NCI-H82 treated with DMSO at 0.1 percent for 48 hours (cell line): ENCODE measurements around the gene APIP.

Source experiments
- DNase-seq: peaks from one replicate; lab custom pipeline; 2025; ENCODE audit not compliant: unreplicated experiment; lab: John Stamatoyannopoulos, UW

Gene APIP, protein sequence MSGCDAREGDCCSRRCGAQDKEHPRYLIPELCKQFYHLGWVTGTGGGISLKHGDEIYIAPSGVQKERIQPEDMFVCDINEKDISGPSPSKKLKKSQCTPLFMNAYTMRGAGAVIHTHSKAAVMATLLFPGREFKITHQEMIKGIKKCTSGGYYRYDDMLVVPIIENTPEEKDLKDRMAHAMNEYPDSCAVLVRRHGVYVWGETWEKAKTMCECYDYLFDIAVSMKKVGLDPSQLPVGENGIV

DNA sequence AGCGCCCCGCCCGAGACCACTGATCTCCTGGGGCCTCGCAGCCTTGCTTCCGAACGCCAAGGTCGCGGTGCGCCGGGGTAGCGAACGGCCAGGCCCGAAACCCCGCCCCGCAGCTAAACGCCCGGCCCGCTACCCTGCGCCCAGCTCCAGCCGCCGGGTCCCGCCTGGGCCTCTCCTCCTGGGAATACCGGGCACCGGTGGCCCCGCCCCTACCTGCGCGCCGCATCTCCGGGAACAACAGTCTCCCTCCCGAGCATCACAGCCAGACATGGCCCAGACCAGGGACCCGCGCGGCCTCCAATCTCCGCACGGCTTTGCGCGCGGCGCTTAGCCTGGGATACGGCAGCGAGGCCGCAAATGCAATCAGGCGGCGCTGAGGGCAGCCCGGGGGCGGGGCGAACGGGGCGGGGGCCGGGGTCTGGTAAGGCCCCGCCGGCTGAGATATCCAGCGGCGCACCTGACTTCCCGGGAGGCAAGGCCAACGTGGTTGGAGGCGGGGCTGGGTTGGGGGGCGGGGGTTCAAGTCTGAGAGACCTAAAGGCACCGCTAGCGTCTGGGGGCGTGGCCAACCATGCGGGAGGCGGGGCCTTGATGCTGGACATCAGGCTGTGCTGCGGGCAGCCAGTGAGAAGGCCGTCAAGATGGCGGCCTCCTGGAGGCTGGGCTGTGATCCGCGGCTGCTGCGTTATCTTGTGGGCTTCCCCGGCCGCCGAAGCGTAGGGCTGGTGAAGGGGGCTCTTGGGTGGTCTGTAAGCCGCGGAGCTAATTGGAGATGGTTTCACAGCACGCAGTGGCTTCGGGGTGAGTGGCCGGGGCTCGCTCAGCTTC is at the start of gene APIP, which contains the start of gene PDHX:
Gene APIP (minus strand): TSS at position 365 of the 828 bp plus-strand sequence. CDS start 95 bp downstream, at position 270.
Gene PDHX (plus strand): TSS at position 604 of the 828 bp plus-strand sequence. CDS start 38 bp downstream, at position 642.
- DNase-seq = peak; percentile 85

DNA sequence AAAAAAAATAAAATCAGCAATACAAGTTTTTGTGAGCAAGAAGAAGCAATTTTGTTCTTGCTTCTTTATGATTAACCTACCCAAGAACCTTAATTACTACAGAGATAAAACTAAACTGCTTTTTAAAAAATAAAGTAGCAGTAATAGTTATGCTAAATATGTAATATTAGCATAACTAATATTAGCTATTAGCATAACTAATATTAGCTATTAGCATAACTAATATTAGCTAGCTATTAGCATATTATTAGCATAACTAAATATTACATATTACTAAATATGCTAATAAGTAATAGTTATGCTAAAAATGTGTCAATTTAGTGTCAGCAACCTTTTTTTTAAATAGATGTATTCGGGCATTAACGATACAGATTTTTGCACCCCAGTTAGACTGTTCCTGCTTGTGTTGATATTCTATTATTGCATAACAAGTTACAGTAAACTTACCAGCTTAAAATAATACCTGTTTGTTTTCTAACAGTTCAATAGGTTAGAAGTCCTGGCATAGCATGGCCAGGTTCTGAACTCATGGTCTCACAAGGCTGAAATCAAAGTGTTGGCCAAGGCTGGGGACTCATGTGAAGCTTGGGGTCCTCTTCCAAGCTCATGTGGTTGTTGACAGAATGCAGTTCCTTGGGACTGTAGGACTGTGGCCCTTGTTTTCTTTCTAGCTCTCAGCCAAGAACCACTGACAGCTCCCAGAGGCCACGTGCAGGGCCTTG is 48.6 kb upstream of the APIP start:
- DNase-seq = no peak

DNA sequence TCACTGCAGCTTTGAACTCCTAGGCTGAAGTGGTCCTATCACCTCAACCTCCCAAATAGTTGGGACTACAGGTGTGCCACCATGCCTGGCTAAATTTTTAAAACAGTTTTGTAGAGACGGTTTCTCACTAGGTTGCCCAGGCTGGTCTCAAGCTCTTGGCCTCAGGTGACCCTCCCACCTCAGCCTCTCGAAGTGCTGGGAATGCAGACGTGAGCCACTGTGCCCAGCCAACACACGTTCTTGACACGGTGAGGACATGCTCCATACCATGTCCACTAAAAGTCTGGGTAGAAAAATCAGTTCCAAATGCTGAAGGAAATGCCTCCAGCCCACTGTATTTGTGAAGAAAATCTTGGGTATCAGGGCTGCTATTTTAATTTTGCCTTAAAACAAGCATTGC is 47.2 kb upstream of the APIP start:
- DNase-seq = no peak

DNA sequence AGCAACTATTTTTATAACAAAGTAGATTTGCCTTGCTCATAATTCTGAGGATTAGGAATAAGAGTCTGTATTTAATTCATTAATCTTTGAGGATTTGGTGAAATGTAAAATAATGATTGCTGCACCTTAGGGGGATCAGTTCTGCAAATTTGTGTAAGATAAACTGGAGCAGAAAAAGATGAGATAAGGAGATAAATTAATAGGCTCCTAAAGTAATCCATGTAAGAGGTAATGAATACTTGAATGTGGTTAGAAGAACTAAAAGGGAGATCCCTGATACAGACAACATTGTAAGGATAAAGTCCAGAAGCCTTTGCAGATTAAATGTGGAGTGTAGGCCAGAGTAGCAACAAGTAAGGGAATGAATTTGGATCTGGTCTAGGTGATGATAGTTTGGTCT is 45.9 kb upstream of the APIP start:
- DNase-seq = peak; percentile 81

DNA sequence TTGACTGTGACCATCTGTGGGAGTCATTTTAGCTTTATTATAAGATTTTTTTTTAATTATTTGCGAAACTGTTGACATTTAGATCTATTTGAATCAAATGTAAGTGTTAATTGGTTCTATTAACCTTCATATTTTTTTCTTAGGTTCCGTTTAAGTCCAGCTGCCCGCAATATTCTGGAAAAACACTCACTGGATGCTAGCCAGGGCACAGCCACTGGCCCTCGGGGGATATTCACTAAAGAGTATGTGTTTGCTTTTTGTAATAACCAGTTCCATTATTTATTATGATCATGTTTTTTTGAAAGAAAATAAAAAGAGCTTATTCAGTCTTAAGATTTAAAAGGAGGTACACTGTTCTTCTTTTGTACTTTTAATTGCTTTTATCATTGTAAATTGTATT is 44.1 kb upstream of the APIP start:
- DNase-seq = no peak

DNA sequence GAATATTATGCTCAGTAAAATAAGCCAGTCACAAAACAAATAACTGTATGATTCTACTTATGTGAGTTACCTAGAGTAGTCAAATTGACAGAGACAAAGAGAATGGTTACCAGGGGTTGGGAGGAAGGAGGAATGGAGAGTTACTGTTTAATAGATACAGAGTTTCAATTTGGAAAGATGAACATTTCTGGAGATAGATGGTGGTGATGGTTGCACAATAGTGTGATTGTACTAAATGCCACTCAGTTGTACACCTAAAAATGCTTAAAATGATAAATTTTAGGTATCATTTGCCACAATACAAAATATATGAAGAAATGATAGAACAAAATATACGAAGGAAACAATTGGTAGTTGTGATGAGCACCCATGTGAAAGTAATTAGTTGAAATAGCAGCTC is 43.6 kb upstream of the APIP start:
- no peak for DNase-seq

DNA sequence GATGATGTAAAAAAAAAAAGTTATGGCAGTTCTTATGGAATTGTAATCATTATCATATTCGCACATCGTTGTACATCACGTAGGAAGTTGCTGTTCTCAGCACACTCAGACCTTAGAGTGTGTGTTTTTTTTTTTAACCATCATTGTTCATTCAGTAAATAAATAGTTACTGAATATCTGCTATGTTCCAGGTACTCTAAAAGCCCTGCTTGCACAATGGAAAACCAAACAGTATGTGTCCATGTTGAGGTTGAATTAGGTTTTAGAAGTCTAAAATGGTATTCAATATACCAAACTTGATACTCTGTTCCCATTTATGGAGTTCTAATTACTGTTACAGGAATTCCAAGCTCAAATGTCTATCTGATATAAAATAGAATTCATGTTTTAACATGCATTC is 41.4 kb upstream of the APIP start:
- no peak for DNase-seq

DNA sequence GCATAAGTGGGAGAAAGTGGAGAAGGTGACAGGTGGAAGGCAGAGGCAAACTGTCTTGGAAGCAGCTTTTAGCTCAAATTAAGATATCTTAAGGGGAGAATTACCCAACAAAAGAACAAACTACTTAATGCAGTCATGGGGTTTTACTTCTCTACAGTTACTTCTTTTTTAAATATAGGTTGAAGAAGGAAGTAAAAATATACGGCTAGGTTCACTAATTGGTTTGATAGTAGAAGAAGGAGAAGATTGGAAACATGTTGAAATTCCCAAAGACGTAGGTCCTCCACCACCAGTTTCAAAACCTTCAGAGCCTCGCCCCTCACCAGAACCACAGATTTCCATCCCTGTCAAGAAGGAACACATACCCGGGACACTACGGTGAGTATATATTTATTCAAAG is 41.0 kb upstream of the APIP start:
- no peak for DNase-seq

DNA sequence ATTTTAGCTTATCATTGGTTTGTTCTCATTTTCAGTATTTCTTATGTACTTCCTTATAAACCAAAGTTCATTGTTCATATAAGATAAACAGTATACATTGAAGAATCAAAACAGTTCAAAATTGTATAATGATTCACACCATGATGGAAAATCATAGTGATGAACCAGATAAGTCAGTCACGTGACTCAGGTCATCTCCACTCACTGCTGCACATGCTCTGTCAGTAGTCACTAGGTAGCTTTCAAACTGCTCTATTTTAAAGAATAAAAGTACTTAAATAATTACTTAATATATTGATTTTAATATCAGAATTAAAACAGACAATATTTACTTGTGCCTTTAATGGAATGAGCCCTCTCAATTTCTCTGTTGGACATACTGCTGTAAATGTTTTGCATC is 37.8 kb upstream of the APIP start:
- no peak for DNase-seq

DNA sequence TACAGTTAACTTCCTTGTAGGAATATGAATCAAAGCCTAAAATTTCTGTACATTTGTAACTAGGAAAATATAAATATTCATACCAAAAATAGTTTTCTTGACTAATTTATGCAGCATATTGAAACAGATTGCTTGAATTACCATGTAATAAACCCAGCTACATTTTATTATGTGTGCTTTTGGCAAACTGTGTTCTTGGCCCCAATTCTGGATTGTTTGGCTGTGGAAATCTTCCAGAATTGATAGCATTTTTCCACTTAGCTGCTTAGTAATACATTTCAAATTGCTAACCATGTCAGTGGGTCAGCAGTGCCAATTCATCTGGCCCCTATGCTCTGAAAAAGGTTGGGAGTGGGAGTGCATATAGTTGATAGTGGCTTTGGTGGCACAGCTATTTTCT is 32.5 kb upstream of the APIP start:
- no peak for DNase-seq

DNA sequence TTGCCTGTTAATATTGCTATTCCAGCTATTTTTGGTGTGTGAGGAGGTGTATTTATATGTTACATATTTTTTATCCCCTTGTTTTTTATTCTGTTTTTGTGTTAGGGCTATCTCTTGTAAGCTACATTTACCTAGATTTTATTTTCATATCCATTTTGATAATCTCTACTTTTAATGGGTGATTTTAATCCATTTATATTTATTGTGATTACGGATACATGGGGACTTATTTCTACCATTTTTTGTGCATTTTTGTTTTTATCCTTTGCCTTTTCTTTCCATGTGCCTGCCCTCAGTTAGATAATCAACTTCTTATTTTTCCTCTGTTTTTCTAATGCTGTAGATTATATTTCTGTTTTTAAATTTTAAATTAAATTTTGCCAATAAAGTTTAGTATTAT is 28.5 kb upstream of the APIP start:
- no peak for DNase-seq

DNA sequence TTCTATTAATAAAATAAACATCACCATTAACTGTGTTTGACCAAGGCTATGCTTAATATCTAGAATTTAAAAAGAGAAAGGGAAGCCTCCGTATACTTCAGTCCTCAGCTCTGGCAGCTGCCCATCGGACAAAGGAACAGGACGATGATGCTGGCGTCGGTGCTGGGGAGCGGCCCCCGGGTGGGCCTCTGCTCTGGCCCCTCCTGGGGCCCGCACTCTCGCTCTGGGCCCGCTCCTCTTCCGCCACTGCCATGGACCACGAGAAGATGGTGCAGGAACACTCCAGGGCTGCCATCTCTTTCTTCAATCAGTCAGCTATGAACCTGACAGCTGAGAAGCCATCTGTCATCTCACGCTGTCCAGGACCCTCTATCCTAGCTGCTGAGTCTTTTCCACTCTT is 25.5 kb upstream of the APIP start:
- no peak for DNase-seq

DNA sequence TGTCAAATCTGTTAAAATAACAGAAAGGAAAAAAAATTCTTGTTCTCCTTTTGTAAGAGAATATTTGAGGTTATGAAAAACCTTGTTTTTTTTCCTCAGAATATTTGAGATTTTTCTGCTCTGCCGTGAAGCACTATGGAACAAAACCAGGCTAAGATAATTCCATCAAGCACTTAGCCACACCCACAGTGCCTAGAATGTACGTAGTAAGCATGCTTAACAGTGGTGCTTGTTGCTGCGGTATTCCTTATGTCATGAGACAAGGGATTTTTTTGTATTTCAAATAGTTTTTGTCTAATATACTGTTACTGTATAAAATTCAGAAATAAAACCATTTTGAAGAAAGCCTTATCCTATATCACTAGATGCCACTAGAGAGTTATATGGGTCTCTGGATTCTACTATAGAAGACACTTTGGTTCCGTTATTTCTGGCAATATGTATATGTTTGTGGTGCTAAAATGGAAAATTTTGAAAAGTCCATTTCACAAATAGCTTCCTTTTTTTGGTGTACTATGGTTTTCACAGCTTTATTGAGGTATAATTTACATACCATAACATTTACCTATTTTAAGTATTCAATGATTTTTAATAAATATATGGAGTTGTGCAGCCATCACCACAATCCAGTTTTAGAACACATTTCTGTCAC is 24.0 kb upstream of the APIP start:
- DNase-seq = no peak

DNA sequence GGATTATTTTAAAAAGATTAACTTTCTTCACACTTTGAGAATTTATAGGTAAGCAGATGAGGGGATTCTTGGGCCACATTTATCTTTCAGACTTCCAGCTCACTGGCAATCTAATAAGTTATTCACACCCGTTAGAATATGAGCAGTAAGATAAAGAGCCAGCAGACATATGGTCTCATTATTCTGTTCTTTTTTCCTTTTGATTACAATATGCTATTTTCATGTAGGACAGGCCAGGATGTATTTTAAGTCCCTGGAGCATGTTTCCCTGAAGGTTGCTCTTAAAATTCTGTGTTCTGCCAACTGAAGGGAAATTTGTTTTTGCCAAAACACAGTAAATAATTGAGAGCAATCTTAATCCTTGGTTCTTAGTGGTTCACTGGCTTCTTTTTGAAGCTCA is 22.4 kb upstream of the APIP start:
- peak; percentile 13 for DNase-seq

DNA sequence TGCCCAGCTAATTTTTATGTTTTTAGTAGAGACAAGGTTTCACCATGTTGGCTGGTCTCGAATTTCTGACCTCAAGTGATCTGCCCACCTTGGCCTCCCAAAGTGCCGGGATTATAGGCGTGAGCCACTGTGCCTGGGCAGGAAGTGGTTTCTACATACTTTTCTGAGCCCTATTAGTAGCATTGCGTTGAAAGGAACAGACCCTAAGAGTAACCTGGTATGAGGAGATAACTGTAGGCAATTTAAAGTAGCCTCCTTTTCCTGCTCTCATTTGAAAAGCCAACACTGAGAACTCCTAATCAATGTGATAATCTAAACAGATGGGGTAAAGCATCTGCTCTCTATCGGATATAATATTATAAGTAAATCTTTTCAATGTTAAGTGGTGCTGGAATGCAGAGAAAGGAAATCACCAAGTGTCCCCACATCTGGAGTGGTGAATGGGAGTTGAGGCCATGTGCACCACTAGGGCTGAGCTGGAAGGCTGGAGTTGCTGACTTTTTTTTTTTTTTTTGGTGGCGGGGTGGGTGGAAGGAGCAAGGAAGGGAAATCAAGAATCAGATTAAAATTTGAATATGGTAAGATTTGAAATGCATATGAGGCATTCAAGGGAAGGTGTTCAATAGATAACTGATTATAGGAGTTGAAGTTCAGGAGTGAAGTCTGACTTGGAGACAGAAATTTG is 20.9 kb upstream of the APIP start:
- DNase-seq = no peak

DNA sequence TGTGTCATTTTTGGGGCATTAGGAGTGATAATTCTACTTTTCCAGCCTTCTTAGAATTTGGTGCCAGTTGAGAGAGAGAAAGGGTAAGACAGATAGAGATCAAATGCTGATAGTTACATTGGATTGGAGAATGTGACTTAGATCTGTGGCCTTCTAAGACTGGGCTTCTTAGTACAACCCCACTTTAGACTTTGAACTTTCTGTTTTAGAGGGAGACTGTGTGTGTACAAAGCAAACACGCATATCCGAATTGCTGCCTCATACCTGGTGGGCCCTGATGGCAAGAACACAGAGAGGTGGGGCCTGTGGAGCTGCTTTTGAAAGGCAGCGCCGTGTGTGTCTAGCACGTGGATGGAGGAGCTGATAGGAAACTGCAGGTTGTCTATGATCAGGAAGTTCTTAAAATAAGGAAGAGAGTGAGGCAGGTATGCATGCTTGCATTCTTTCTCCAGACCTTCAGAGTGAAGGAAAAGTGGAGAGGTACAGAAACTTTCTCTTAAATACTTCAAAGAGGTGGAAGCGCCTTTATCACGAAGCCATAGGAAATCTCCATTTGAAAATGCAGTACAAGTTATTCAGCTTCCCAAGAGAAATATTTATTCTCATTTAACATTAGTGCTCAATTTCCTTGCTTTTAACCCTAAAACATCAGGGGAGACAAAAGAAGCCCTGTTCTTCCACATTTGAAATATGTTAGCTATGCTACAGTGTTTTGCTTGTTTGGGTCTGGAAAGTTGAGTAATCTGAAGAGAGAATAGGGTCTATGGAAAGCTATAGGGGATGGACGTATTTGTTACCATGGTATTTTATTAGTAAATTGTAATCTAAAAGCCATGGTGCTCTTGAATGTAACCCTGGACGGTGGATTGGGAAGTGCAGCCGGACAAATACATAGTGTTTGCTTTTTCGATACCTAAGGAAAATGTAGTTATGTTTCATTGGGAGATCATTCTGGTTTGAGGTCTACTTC is 13.9 kb upstream of the APIP start:
- no peak for DNase-seq

DNA sequence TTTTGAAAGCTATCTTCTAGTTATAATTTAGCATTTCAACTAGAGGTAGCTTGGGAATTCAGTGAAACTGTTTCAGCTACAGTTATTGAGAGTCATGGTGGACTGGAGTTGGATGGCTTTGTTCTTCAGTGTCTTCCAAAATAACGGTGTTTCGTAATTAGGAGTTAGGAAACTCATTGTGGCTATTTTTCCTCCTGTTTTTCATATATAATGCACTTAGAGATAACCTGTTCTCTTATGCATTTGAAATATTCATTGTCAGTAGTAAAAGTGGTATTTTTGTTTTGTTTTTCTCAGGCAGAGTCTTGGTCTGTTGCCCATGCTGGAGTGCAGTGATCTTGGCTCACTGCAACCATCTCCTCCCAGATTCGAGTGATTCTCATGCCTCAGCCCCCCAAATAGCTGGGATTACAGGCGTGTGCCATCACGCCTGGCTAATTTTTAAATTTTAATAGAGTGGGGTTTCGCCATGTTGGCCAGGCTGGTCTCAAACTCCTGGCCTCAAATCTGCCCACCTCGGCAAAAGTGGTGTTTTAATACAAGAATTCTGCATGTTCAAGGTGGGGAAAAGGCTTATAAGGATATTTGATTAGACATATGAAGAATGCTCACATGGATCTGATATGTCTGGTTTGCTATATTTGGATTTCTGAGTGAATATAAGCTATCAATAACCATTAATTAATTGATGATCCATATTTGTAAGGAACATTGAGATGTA is 12.9 kb upstream of the APIP start:
- no peak for DNase-seq

DNA sequence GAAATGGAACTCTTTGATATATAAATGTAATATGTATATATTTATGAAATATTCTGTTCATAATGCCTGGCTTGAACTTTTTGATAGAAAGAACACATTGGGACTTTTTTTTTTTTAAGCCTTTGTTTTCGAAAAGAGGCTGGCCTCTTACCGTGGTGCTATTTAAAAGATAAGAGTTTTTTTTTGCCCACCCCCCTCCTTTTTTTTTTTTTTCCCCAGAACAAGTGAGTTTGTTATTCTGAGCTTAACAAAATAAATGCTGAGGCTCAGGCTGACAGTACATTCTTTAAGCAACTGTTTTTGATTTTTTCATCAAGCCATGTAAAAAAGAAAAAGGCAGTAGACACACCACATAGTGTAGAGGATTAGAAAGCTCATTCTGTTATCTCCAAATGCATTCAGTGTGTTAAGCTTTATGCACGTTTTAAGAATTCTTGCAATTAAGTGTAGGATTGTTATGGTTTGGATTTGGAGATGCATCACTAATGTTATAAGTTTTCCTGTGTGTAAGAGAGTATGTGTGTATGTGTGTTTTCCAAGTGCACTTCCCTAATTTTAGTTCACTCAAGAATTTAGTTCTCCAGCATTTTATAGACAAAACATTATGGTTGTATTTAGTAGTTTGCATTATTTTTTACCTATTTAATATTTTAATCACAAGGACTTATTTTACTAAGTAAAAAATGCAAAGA is 12.2 kb upstream of the APIP start:
- DNase-seq = no peak

DNA sequence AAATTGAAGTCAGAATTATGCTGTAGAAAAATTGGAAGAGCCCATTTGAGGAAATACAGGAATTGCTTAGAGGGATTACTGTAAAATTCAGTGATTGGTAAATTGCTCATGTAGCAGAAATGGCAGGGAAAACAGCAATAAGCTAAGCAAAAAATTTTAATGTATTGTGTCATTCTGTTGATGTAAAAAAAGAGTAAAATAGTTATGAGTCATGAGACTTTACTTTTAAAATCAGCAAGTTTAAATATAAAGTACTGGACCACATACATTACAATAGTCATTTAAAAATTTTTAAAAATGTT is 10.6 kb upstream of the APIP start:
- DNase-seq = no peak
